Tibial nerve (tissue), 4 donors: Measurements from ENCODE around the gene DOK6. TPM values are rescaled to one million over a fixed set of nuclear protein-coding genes. Genes with fewer than 3 reads are reported as not detected.

ENCODE experiments used
- DNase-seq, 2 donors: peaks; one replicate each; pipeline ENCODE4 v3.0.0-alpha.2; 2019; ENCODE audit warnings: low spot score in 2 of 2
- H3K27ac ChIP-seq, 4 donors: fragments of 200-600 bp; sonication (generic) in 3 of 4; one replicate each; pipeline ENCODE4 v1.5.1; 2017 to 2019; ENCODE audit warnings: mild to moderate bottlenecking in 1 of 4
- H3K27me3 ChIP-seq, 2 donors: fragments of 200-600 bp; sonication (generic) in 1 of 2; one replicate each; pipeline versions ENCODE4 v1.5.1 to v1.6.0; 2017 to 2019
- H3K36me3 ChIP-seq, 3 donors: fragments of 200-600 bp; sonication (generic); one replicate each; pipeline ENCODE4 v1.5.1; 2018 to 2019
- H3K4me1 ChIP-seq, 4 donors: fragments of 200-600 bp; sonication (generic) in 3 of 4; one replicate each; pipeline ENCODE4 v1.5.1; 2017 to 2019
- H3K4me3 ChIP-seq, 4 donors: fragments of 200-600 bp; sonication (generic) in 3 of 4; one replicate each; pipeline ENCODE4 v1.5.1; 2017 to 2019; ENCODE audit warnings: mild to moderate bottlenecking in 1 of 4, moderate library complexity in 1 of 4
- H3K9me3 ChIP-seq, 4 donors: fragments of 200-600 bp; sonication (generic) in 3 of 4; one replicate each; pipeline ENCODE4 v1.5.1; 2017 to 2019
- EP300 ChIP-seq, 2 donors: sonication (generic); formaldehyde crosslinking; IDR thresholded peaks; one replicate each; pipeline ENCODE4 v1.6.1; 2017; ENCODE audit warnings: antibody characterized with exemption in 2 of 2, mild to moderate bottlenecking in 1 of 2
- POLR2A ChIP-seq, 2 donors: fragments of 450-650 bp; IDR thresholded peaks; one replicate each; pipeline ENCODE4 v1.6.1; 2017; ENCODE audit warnings: antibody characterized with exemption in 2 of 2, mild to moderate bottlenecking in 2 of 2, moderate library complexity in 2 of 2
- WGBS, 2 donors: methylation state at CpG; one replicate each; pipeline ENCODE4 v1.1.5; 2018; 5-methylcytosine and 5-hydroxymethylcytosine counted together
- total RNA-seq, 4 donors: library from RNA; depleted of rRNA; stranded (reverse); fragments of >200 nt; gene quantifications; one replicate each; pipeline ENCODE4 v1.1.0, GENCODE V29; 2016
- TF ChIP-seq, protein P1 (sequence below), 5 experiments: fragments of 200-600 bp in 3 of 5; fragments of 450-650 bp in 2 of 5; sonication (generic) in 3 of 5; IDR thresholded peaks; one replicate each; pipeline ENCODE4 v1.5.1; 2016 to 2019; ENCODE audit warnings: antibody characterized with exemption in 5 of 5, mild to moderate bottlenecking in 3 of 5, moderate library complexity in 2 of 5

DOK6 gene
- total RNA-seq, 4 donors from 2014 or later, result 4.0 to 28.6 (median 6.1) TPM

DNA sequence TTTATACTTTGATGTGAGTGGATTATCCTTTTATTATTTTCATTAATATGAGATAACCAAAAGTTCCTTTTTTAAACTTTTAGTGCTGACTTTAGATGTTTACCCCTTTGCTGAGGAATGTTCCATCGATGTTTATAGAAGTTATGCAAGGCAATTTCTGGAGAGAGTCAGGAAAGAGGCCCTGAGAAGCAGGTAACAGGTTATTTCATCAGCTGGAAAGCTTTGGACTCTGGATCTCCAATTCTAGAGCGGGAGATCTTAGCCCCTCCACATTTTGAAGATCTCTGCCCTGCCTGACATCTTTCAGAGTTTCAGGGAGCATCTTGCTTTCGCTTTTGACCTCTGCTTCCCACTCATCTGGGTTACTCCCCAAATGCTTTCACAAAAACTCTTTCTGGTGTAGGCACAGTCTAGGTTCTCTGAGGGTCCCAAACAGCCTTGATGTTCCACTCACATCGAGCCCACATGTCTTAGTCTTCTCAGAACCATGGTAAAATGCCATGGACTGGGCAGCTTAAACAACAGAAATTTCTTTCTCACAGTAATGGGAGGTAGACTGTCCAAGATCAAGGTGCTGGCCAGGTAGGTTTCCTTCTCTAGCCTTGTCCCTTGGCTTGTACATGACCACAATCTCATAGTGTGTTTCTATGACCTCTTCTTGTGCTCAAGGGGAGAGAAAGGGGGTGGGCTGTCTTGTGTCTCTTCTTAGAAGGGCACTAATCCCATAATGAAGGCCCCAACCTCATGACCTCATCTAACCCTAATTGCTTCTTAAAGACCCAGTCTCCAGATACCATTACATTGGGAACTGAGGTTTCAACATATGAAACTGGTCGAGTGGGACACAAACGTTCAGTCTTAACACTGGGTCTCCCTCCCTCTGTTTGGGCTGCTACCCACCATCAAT lies 87.1 kb downstream of the DOK6 start:
- peaks cover 0 to 8% (median 0%) of the 10 kb centered on the region in 4 donors for H3K4me1 ChIP-seq
- H3K4me3 ChIP-seq, result no peak overlapping the region
- no peak for DNase-seq
- 82 to 85% methylated on average over 6 of the region's 6 CpGs for WGBS, 2 donors
- TF ChIP-seq, protein P1, sequence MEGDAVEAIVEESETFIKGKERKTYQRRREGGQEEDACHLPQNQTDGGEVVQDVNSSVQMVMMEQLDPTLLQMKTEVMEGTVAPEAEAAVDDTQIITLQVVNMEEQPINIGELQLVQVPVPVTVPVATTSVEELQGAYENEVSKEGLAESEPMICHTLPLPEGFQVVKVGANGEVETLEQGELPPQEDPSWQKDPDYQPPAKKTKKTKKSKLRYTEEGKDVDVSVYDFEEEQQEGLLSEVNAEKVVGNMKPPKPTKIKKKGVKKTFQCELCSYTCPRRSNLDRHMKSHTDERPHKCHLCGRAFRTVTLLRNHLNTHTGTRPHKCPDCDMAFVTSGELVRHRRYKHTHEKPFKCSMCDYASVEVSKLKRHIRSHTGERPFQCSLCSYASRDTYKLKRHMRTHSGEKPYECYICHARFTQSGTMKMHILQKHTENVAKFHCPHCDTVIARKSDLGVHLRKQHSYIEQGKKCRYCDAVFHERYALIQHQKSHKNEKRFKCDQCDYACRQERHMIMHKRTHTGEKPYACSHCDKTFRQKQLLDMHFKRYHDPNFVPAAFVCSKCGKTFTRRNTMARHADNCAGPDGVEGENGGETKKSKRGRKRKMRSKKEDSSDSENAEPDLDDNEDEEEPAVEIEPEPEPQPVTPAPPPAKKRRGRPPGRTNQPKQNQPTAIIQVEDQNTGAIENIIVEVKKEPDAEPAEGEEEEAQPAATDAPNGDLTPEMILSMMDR (IDR thresholded peaks at IDR 0.05), result no peak
- TF ChIP-seq EP300 (IDR thresholded peaks at IDR 0.05) (no peak), POLR2A (IDR thresholded peaks at IDR 0.05) (no peak)
- H3K36me3 ChIP-seq, result peaks cover 0 to 4% (median 0%) of the 10 kb centered on the region in 3 donors
- no peaks in the 10 kb centered on the region for H3K9me3 ChIP-seq
- no peak overlapping the region for H3K27ac ChIP-seq
- no peaks in the 10 kb centered on the region for H3K27me3 ChIP-seq

DNA sequence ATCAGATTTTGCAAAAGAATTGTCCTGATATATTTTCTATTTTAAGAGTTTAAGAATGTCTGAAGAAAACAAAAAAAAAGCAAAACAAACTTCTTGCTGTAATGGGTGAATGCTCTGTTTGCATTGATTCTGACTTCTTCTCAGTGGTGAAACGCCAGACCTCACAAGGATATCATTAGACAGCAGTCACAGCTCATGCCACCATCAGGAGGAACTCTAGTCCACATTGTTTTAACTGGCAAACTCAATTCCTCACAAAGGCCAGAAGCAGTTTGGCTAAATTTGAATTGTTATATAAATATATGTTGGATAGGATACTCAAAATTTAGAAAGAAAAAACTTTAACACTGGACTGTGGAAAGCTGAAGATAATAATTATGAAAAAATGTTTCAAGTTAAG lies 89.4 kb downstream of the DOK6 start:
- no peak overlapping the region for H3K27ac ChIP-seq
- WGBS, 2 donors, result 44 to 48% methylated on average over 1 of the region's 1 CpG
- H3K4me1 ChIP-seq, result peaks cover 0 to 8% (median 0%) of the 10 kb centered on the region in 4 donors
- H3K27me3 ChIP-seq, result no peaks in the 10 kb centered on the region
- no peak overlapping the region for H3K4me3 ChIP-seq
- DNase-seq, result no peak
- no peaks in the 10 kb centered on the region for H3K9me3 ChIP-seq
- H3K36me3 ChIP-seq, result peaks cover 0 to 4% (median 0%) of the 10 kb centered on the region in 3 donors
- TF ChIP-seq, protein P1 (IDR thresholded peaks at IDR 0.05), result no peak
- no peak for TF ChIP-seq EP300 (IDR thresholded peaks at IDR 0.05)
- no peak for TF ChIP-seq POLR2A (IDR thresholded peaks at IDR 0.05)

DNA sequence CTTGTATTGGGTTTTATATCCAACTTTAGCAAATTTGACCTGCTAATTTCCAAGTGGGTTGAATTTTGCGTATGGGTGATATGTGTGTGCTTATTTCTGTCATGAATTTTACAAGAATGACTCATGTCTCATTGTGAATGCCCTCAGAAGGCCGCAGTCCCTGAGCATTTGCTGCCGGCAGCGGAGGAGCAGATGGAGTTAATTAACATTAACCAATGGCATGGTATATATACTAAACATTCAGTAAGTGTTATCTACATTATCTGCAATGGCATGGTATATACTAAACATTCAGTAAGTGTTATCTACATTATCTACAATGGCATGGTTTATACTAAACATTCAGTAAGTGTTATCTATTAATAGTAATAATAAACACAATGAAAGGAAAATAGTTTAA lies 90.1 kb downstream of the DOK6 start:
- Histone ChIP-seq H3K4me1 (peaks cover 0 to 8% (median 0%) of the 10 kb centered on the region in 4 donors), H3K9me3 (no peaks in the 10 kb centered on the region), H3K36me3 (peaks cover 0 to 8% (median 0%) of the 10 kb centered on the region in 3 donors), H3K4me3 (no peak overlapping the region), H3K27ac (no peak overlapping the region), H3K27me3 (no peaks in the 10 kb centered on the region)
- no peak for TF ChIP-seq EP300 (IDR thresholded peaks at IDR 0.05)
- no peak for TF ChIP-seq POLR2A (IDR thresholded peaks at IDR 0.05)
- TF ChIP-seq, protein P1 (IDR thresholded peaks at IDR 0.05), result no peak
- DNase-seq, result no peak
- 31 to 47% methylated on average over 4 of the region's 4 CpGs for WGBS, 2 donors

DNA sequence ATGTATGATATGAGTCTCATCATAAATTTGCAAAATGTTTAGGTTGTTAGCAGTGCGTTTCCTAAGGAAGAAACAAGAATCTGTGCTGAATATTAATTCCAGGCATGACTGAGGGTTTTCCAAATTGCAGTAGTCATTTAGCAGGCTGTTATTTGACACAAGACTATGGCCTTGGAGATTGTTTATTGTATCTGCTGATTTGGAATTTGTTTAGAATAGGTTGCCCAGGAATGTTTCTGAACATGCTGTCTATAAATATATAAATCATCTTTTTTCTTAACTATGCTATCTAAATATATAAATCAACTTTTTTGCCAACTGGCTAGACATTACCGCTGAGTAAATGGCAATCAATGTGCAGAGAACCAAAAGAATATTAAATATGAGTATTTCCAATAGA lies 90.9 kb downstream of the DOK6 start:
- Histone ChIP-seq H3K36me3 (peaks cover 0 to 8% (median 0%) of the 10 kb centered on the region in 3 donors), H3K4me3 (no peak overlapping the region), H3K27me3 (no peaks in the 10 kb centered on the region), H3K9me3 (no peaks in the 10 kb centered on the region), H3K27ac (no peak overlapping the region), H3K4me1 (peaks cover 0 to 8% (median 0%) of the 10 kb centered on the region in 4 donors)
- 52 to 83% methylated on average over 2 of the region's 2 CpGs for WGBS, 2 donors
- TF ChIP-seq EP300 (IDR thresholded peaks at IDR 0.05) (no peak), POLR2A (IDR thresholded peaks at IDR 0.05) (no peak)
- TF ChIP-seq, protein P1 (IDR thresholded peaks at IDR 0.05), result no peak
- no peak for DNase-seq

DNA sequence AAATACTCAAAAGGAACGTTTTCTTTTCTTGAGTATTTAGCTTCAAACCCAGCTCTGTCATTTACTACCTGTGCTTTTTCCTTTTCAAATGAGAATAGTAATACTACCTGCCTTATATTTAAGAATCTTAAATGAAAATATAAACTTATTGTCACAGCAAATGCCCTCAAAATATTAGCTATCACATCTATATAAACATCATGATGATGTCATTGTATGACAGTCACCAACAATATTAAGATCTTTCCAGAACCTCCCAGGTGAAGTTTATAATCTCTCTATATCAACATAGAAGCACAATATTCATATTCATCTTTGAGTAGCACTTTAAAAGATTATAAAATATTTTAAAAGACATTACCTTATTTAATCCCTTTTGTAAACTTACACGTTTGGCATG lies 92.2 kb downstream of the DOK6 start:
- Histone ChIP-seq H3K4me1 (peaks cover 0 to 8% (median 0%) of the 10 kb centered on the region in 4 donors), H3K9me3 (no peaks in the 10 kb centered on the region), H3K4me3 (no peak overlapping the region), H3K36me3 (peaks cover 0 to 4% (median 0%) of the 10 kb centered on the region in 3 donors), H3K27ac (no peak overlapping the region), H3K27me3 (no peaks in the 10 kb centered on the region)
- no peak for DNase-seq
- TF ChIP-seq EP300 (IDR thresholded peaks at IDR 0.05) (no peak), POLR2A (IDR thresholded peaks at IDR 0.05) (no peak)
- TF ChIP-seq, protein P1 (IDR thresholded peaks at IDR 0.05), result no peak
- 79 to 83% methylated on average over 2 of the region's 2 CpGs for WGBS, 2 donors
